Measurements from ENCODE around the gene HDHD5. TPM values are rescaled to one million over a fixed set of nuclear protein-coding genes. Genes with fewer than 3 reads are reported as not detected.

The HDHD5 gene
- total RNA-seq, 1 experiment from 2014 or later: 51.8 TPM

- Mint-ChIP-seq H3K36me3 (ENCODE audit: insufficient read depth, unreplicated experiment) (peaks cover 68% of the 10 kb centered on the region), H3K9me3 (ENCODE audit: unreplicated experiment) (no peaks in the 10 kb centered on the region), H3K4me1 (ENCODE audit: insufficient read depth, unreplicated experiment) (no peaks in the 10 kb centered on the region), H3K27ac (ENCODE audit: low read depth, unreplicated experiment) (no peak overlapping the region), H3K27me3 (ENCODE audit: insufficient read depth, unreplicated experiment) (no peaks in the 10 kb centered on the region), H3K4me3 (ENCODE audit: unreplicated experiment) (no peak overlapping the region)
- intact Hi-C loops (cut with micrococcal nuclease): no loop called here
- BruUV-seq (replicated peaks): no TSS peak
- DNase-seq (ENCODE audit: unreplicated experiment): no peak
- ChIA-PET CTCF (interaction anchor here (0.6 to 1.6 kb wide), 3 partner anchors 16 to 334 kb away, joined by 3 to 6 read pairs (median 4); no protein-coding TSS in a partner anchor), POLR2A (no interaction called here)
- no peak for TF ChIP-seq CTCF (IDR thresholded peaks at IDR 0.05; ENCODE audit: unreplicated experiment)
These were observed 19.1 kb downstream of the HDHD5 start for GRCh38 chr22:17140022-17140421.

GRCh38 chr22:17138513-17138912 is 20.6 kb downstream of the HDHD5 start:
- no peak for DNase-seq (ENCODE audit: unreplicated experiment)
- POLR2A ChIA-PET: interaction anchor here (0.6 kb wide), 1 partner anchor 32 kb away, joined by 3 read pairs; no protein-coding TSS in a partner anchor
- no peaks in the 10 kb centered on the region for H3K4me1 Mint-ChIP-seq (ENCODE audit: insufficient read depth, unreplicated experiment)
- no peaks in the 10 kb centered on the region for H3K9me3 Mint-ChIP-seq (ENCODE audit: unreplicated experiment)
- BruUV-seq (replicated peaks): no TSS peak
- H3K4me3 Mint-ChIP-seq (ENCODE audit: unreplicated experiment): no peak overlapping the region
- no peak for TF ChIP-seq CTCF (IDR thresholded peaks at IDR 0.05; ENCODE audit: unreplicated experiment)
- no peak overlapping the region for H3K27ac Mint-ChIP-seq (ENCODE audit: low read depth, unreplicated experiment)
- peaks cover 53% of the 10 kb centered on the region for H3K36me3 Mint-ChIP-seq (ENCODE audit: insufficient read depth, unreplicated experiment)
- H3K27me3 Mint-ChIP-seq (ENCODE audit: insufficient read depth, unreplicated experiment): no peaks in the 10 kb centered on the region
- intact Hi-C loops (cut with micrococcal nuclease): no loop called here
- CTCF ChIA-PET: interaction anchor here (0.6 to 1.6 kb wide), 2 partner anchors 19 to 33 kb away, joined by 3 to 4 read pairs; no protein-coding TSS in a partner anchor

- no peak for TF ChIP-seq CTCF (IDR thresholded peaks at IDR 0.05; ENCODE audit: unreplicated experiment)
- Mint-ChIP-seq H3K36me3 (ENCODE audit: insufficient read depth, unreplicated experiment) (peaks cover 47% of the 10 kb centered on the region), H3K4me3 (ENCODE audit: unreplicated experiment) (no peak overlapping the region), H3K27me3 (ENCODE audit: insufficient read depth, unreplicated experiment) (no peaks in the 10 kb centered on the region), H3K27ac (ENCODE audit: low read depth, unreplicated experiment) (no peak overlapping the region), H3K9me3 (ENCODE audit: unreplicated experiment) (no peaks in the 10 kb centered on the region), H3K4me1 (ENCODE audit: insufficient read depth, unreplicated experiment) (no peaks in the 10 kb centered on the region)
- CTCF ChIA-PET: no interaction called here
- POLR2A ChIA-PET: interaction anchor here (0.9 kb wide), 1 partner anchor 15 kb away, joined by 3 read pairs; no protein-coding TSS in a partner anchor
- no peak for DNase-seq (ENCODE audit: unreplicated experiment)
- intact Hi-C loops (cut with micrococcal nuclease): no loop called here
- BruUV-seq (replicated peaks): TSS peak; percentile 58
These were observed 21.1 kb downstream of the HDHD5 start for GRCh38 chr22:17137861-17138425.

- POLR2A ChIA-PET: interaction anchor here (0.6 to 0.9 kb wide), 2 partner anchors 15 to 44 kb away, joined by 3 read pairs; no protein-coding TSS in a partner anchor
- no peaks in the 10 kb centered on the region for H3K4me1 Mint-ChIP-seq (ENCODE audit: insufficient read depth, unreplicated experiment)
- BruUV-seq (replicated peaks): no TSS peak
- H3K4me3 Mint-ChIP-seq (ENCODE audit: unreplicated experiment): no peak overlapping the region
- no peaks in the 10 kb centered on the region for H3K9me3 Mint-ChIP-seq (ENCODE audit: unreplicated experiment)
- H3K27ac Mint-ChIP-seq (ENCODE audit: low read depth, unreplicated experiment): no peak overlapping the region
- CTCF ChIA-PET: no interaction called here
- H3K36me3 Mint-ChIP-seq (ENCODE audit: insufficient read depth, unreplicated experiment): peaks cover 39% of the 10 kb centered on the region
- intact Hi-C loops (cut with micrococcal nuclease): no loop called here
- no peak for TF ChIP-seq CTCF (IDR thresholded peaks at IDR 0.05; ENCODE audit: unreplicated experiment)
- DNase-seq (ENCODE audit: unreplicated experiment): no peak
- no peaks in the 10 kb centered on the region for H3K27me3 Mint-ChIP-seq (ENCODE audit: insufficient read depth, unreplicated experiment)
These were observed 21.9 kb downstream of the HDHD5 start for GRCh38 chr22:17137170-17137569.
